IPS DF 6.9 (cell line): ENCODE results near the gene XRCC4.

ENCODE experiments used
- DNase-seq: peaks from one replicate; pipeline ENCODE4 v3.0.0-alpha.2; 2013; ENCODE audit warnings: low read depth, low spot score
- H3K27ac ChIP-seq: one replicate; pipeline ENCODE4 v1.5.1; 2013; ENCODE audit warnings: low read length, control low read depth
- H3K27me3 ChIP-seq: 2 replicates; pipeline ENCODE4 v1.6.1; 2013; ENCODE audit warnings: mild to moderate bottlenecking, low read length; ENCODE audit not compliant: control insufficient read depth, insufficient read depth
- H3K36me3 ChIP-seq: 2 replicates; pipeline ENCODE4 v1.6.1; 2013; ENCODE audit warnings: low read length; ENCODE audit not compliant: control insufficient read depth, insufficient read depth
- H3K4me1 ChIP-seq: 2 replicates; pipeline ENCODE4 v1.6.1; 2013; ENCODE audit warnings: low read length; ENCODE audit not compliant: control insufficient read depth, insufficient read depth
- H3K4me3 ChIP-seq: 2 replicates; pipeline ENCODE4 v1.5.1; 2013; ENCODE audit warnings: mild to moderate bottlenecking, low read length
- H3K9me3 ChIP-seq: 2 replicates; pipeline ENCODE4 v1.6.1; 2013; ENCODE audit warnings: low read length, inconsistent platforms; ENCODE audit not compliant: control insufficient read depth, insufficient read depth
- WGBS: extraction: QIAGEN DNeasy Blood & Tissue Kit; methylation state at CpG from one replicate; pipeline ENCODE4 v1.1.7; 2013; ENCODE audit warnings: mixed read lengths, missing lambda C conversion rate; ENCODE audit not compliant: insufficient read length, insufficient coverage; 5-methylcytosine and 5-hydroxymethylcytosine counted together

XRCC4 gene

GRCh38 chr5:83071286-83072051 is 5.9 kb upstream of the XRCC4 start:
- Histone ChIP-seq H3K27ac (no peak overlapping the region), H3K4me1 (peaks cover 3% of the 10 kb centered on the region), H3K36me3 (no peaks in the 10 kb centered on the region), H3K9me3 (no peaks in the 10 kb centered on the region), H3K4me3 (no peak overlapping the region), H3K27me3 (no peaks in the 10 kb centered on the region)
- no CpG with 5 or more reads among the region's 2 CpGs for WGBS
- no peak for DNase-seq

GRCh38 chr5:83072966-83073365 is 4.4 kb upstream of the XRCC4 start:
- H3K27me3 ChIP-seq, result no peaks in the 10 kb centered on the region
- DNase-seq, result no peak
- no peaks in the 10 kb centered on the region for H3K9me3 ChIP-seq
- no peaks in the 10 kb centered on the region for H3K4me1 ChIP-seq
- H3K4me3 ChIP-seq, result no peak overlapping the region
- WGBS, result no CpG with 5 or more reads among the region's 6 CpGs
- H3K36me3 ChIP-seq, result no peaks in the 10 kb centered on the region
- H3K27ac ChIP-seq, result no peak overlapping the region

GRCh38 chr5:83077662-83078261 is 415 bp downstream of the XRCC4 start:
- Histone ChIP-seq H3K4me1 (no peaks in the 10 kb centered on the region), H3K27me3 (no peaks in the 10 kb centered on the region), H3K4me3 (peak overlapping the region; percentile 65; the same call in 1 of the 2 replicates), H3K9me3 (no peaks in the 10 kb centered on the region), H3K27ac (no peak overlapping the region), H3K36me3 (no peaks in the 10 kb centered on the region)
- no CpG with 5 or more reads among the region's 14 CpGs for whole genome bisulfite sequencing
- DNase-seq, result peak; percentile 22

GRCh38 chr5:83082750-83083149 is 5.4 kb downstream of the XRCC4 start:
- no peak overlapping the region for H3K4me3 ChIP-seq
- H3K27me3 ChIP-seq, result no peaks in the 10 kb centered on the region
- H3K4me1 ChIP-seq, result no peaks in the 10 kb centered on the region
- DNase-seq, result no peak
- no peaks in the 10 kb centered on the region for H3K9me3 ChIP-seq
- H3K27ac ChIP-seq, result no peak overlapping the region
- no peaks in the 10 kb centered on the region for H3K36me3 ChIP-seq

GRCh38 chr5:83084336-83084735 is 7.0 kb downstream of the XRCC4 start:
- Histone ChIP-seq H3K4me3 (no peak overlapping the region), H3K36me3 (no peaks in the 10 kb centered on the region), H3K9me3 (no peaks in the 10 kb centered on the region), H3K27me3 (no peaks in the 10 kb centered on the region), H3K4me1 (no peaks in the 10 kb centered on the region), H3K27ac (no peak overlapping the region)
- no CpG with 5 or more reads among the region's 2 CpGs for WGBS
- no peak for DNase-seq

- Histone ChIP-seq H3K9me3 (no peaks in the 10 kb centered on the region), H3K27ac (no peak overlapping the region), H3K4me3 (no peak overlapping the region), H3K4me1 (no peaks in the 10 kb centered on the region), H3K36me3 (no peaks in the 10 kb centered on the region), H3K27me3 (no peaks in the 10 kb centered on the region)
- 100% methylated on average over 1 of the region's 2 CpGs for WGBS
- no peak for DNase-seq
These were observed 7.8 kb downstream of the XRCC4 start for GRCh38 chr5:83085106-83085505.

GRCh38 chr5:83090169-83090568 is 12.8 kb downstream of the XRCC4 start:
- DNase-seq, result no peak
- H3K4me3 ChIP-seq, result no peak overlapping the region
- no CpG with 5 or more reads among the region's 3 CpGs for WGBS
- no peaks in the 10 kb centered on the region for H3K27me3 ChIP-seq
- H3K9me3 ChIP-seq, result no peaks in the 10 kb centered on the region
- H3K27ac ChIP-seq, result no peak overlapping the region
- no peaks in the 10 kb centered on the region for H3K4me1 ChIP-seq
- no peaks in the 10 kb centered on the region; the same call in 1 of the 2 replicates for H3K36me3 ChIP-seq

- Histone ChIP-seq H3K27ac (no peak overlapping the region), H3K27me3 (no peaks in the 10 kb centered on the region)
- WGBS, result no CpG with 5 or more reads among the region's 2 CpGs
These were observed 15.3 kb downstream of the XRCC4 start for GRCh38 chr5:83092619-83093018.

GRCh38 chr5:83093692-83094091 is 16.3 kb downstream of the XRCC4 start:
- no peak for DNase-seq
- Histone ChIP-seq H3K27ac (no peak overlapping the region), H3K27me3 (no peaks in the 10 kb centered on the region), H3K36me3 (no peaks in the 10 kb centered on the region; the same call in 1 of the 2 replicates), H3K4me1 (no peaks in the 10 kb centered on the region), H3K4me3 (no peak overlapping the region), H3K9me3 (no peaks in the 10 kb centered on the region)
- no CpG with 5 or more reads among the region's 4 CpGs for WGBS

More at GRCh38 chr5:83092619-83093018, 15.3 kb downstream of the XRCC4 start:
- no peaks in the 10 kb centered on the region for H3K9me3 ChIP-seq
- no peak overlapping the region for H3K4me3 ChIP-seq
- no peaks in the 10 kb centered on the region; the same call in 1 of the 2 replicates for H3K36me3 ChIP-seq
- DNase-seq, result no peak
- H3K4me1 ChIP-seq, result no peaks in the 10 kb centered on the region

- Histone ChIP-seq H3K4me3 (no peak overlapping the region), H3K4me1 (no peaks in the 10 kb centered on the region), H3K27ac (no peak overlapping the region), H3K36me3 (no peaks in the 10 kb centered on the region; the same call in 1 of the 2 replicates), H3K9me3 (no peaks in the 10 kb centered on the region), H3K27me3 (no peaks in the 10 kb centered on the region)
- no CpG with 5 or more reads among the region's 3 CpGs for WGBS
- no peak for DNase-seq
These were observed 18.0 kb downstream of the XRCC4 start for GRCh38 chr5:83095163-83095956.
